ENCODE measurements around the gene GOLIM4.

GOLIM4 gene

DNA sequence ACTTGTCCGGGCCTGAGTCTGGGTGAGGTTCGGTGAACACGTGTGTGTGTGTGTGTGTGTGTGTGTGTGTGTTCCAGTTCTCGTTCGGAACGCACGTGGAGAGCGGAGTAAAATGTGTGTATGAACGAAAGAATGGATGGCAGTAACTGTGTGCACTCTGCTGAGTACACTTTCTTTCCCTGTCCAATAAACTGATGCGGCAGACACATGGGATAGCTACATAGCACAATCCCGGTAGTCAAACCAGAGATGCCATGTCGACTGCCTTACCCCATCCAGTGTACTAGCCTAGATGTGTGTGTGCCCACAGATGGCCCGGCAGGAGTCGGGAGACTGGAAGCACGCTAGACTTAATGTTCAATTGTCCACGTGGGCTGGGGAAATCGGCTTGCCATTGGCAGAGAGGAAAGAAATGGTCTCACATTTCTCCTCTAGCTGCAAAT, 507 bp upstream of the GOLIM4 start:
- peak; percentile 81 for DNase-seq (ENCODE audit: low spot score)

- peak; percentile 58 for DNase-seq (ENCODE audit: low spot score)
These were observed 680 bp downstream of the GOLIM4 start for GRCh38 chr3:168094877-168095610.

- DNase-seq (ENCODE audit: low spot score): peak; percentile 70
These were observed 1.2 kb downstream of the GOLIM4 start for GRCh38 chr3:168094580-168094876.

DNA sequence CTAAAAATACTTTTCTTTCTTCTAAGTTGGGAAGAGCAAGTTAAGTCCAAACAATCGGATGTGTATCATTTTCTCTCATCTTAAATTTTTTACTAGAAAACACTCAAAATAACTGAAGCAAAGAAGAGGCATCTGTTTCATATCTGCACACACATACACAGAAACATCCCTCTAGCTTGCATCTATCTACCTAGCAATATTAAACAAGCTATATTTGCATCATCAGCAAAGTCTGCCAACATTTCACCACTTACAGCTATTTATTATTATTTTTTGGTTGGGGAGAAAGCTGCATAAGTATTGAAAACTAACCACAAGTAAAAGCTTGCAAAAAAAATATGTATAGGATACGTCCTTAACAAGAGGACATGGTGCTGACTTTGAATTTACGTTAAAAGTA, 1.9 kb downstream of the GOLIM4 start:
- DNase-seq (ENCODE audit: low spot score): no peak

GRCh38 chr3:168093229-168093628, 2.5 kb downstream of the GOLIM4 start:
- DNase-seq (ENCODE audit: low spot score): no peak

GRCh38 chr3:168091941-168092340, 3.8 kb downstream of the GOLIM4 start:
- no peak for DNase-seq (ENCODE audit: low spot score)

DNA sequence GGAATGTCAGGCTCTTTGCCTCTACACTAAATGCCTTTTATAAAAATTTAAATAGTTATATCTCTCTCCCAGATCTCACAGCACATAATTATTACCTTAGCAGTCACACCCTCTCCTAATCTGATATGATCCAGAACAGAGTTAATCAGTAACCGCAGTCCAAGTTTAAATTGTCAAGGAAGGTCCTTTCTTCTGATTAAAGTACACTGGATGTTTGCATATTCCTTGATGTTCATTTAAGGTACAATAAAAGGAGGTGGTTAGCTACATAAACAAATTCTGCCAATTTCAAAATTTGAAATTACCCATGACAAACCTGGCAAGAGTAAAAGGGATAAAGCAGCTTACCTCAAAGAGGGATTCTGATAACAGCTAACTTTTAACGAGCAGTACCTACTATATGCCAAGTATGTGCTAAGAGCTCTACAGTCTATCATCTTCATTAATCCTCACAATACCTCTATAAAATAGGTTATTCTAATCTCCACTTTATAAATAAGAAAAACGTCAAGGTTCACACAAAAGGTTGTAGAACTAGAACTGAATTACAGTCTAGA, 4.3 kb downstream of the GOLIM4 start:
- no peak for DNase-seq (ENCODE audit: low spot score)

DNA sequence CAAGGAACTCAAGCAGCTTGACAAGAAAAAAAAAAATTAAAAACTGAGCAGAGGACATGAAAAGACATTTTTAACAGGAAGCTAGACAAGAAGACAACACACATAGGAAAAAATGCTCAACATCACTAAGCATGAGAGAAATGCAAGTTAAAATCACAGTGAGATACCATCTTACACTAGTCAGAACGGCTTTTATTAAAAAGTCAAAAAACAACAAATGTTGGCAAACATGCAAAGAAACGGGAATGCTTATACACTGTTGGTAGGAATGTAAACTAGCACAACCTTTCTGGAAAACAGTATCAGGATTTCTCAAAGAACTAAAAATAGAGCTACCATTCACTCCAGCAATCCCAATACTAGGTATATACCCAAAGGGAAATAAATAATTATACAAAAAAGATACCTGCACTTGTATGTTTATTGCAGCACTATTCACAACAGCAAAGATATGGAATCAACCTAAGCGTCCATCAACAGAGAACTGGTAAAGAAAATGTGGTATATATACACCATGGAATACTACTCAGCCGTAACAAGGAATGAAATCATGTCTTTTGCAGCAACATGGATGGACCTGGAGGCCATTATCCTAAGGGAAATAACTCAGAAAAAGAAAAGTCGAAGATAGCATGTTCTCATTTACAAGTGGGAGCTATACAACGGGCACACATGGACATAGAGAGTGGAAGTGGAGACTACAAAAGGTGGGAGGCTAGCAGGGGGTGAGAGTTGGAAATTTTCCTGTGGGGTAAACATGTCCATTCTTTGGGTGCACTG, 5.2 kb downstream of the GOLIM4 start:
- no peak for DNase-seq (ENCODE audit: low spot score)

- no peak for DNase-seq (ENCODE audit: low spot score)
These were observed 6.4 kb downstream of the GOLIM4 start for GRCh38 chr3:168089179-168089771.

GRCh38 chr3:168088106-168088720, 7.5 kb downstream of the GOLIM4 start:
- no peak for DNase-seq (ENCODE audit: low spot score)

- no peak for DNase-seq (ENCODE audit: low spot score)
These were observed 8.2 kb downstream of the GOLIM4 start for GRCh38 chr3:168087539-168087938.

GRCh38 chr3:168086541-168087260, 9.0 kb downstream of the GOLIM4 start:
- DNase-seq (ENCODE audit: low spot score): no peak

DNA sequence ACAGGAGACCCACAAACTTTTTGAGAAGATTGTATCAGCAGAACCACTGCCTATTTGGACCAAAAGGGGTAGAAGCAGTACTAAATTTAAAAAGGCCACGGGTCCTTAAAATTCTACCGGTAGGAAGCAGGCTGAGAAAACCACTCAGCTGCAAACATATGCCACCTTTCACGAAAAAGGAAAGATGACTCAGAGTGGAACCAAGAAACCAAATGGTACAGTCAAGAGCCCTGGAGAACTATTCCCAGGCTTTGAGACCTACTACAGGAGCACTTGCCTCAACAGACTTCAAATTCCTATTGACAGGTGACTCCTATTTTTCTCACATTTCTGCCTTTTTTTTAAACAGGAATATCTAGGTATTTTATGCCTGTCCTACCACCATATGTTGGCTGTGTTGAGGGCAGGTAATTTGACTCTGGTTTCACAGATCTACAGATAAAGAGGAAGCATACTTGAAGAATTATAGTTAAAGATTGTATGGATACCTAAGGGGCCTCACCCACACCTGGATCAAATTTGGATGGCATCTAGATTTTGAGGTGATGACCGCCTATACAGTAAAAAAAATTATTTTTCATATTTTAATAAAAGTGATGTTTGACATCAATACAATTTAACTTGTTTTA, 10.1 kb downstream of the GOLIM4 start:
- DNase-seq (ENCODE audit: low spot score): no peak

DNA sequence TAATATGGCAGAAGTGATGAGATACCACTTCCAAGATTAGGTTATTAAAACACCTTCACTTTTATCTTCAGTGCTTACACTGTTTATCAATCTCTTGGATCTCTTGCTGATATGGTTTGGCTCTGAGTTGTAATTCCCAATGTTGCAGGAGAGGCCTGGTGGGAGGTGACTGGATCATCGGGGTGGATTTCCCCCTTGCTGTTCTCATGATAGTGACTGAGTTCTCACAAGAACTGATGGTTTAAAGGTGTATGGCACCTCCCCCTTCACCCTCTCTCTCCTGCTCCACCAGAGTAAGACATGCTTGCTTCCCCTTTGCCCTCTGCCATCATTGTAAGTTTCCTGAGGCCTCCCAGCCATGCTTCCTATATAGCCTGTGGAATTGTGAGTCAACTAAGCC, 11.8 kb downstream of the GOLIM4 start:
- no peak for DNase-seq (ENCODE audit: low spot score)

GRCh38 chr3:168081856-168082255, 13.9 kb downstream of the GOLIM4 start:
- DNase-seq (ENCODE audit: low spot score): no peak

DNA sequence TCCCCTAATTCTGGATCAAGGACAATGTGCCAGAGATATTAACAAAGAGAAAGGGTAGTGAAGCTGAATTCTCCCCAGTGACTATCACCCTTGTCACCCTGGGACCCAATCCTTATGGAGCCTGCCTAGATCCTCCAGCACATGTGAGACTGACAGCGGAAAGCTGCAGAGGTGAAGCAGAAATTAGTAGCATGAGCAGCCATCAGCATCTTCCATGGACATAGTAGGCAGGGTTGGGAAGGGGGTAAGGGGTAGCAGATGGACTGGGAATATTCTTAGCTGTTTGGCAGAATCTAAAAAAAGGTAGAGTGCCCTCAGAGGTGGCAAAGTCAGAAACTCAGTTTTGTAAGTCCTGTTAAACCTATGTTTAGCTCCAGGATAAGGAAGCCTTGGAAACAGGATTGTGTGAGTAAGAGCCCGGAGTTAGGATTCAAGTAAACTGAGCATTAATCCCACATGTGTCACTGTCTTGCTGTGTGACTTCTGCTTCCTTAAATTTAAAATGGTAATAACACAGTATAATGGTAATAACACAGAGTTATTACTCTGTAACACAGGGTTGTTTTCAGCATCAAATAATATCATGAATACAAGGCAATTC, 14.5 kb downstream of the GOLIM4 start:
- DNase-seq (ENCODE audit: low spot score): no peak

DNA sequence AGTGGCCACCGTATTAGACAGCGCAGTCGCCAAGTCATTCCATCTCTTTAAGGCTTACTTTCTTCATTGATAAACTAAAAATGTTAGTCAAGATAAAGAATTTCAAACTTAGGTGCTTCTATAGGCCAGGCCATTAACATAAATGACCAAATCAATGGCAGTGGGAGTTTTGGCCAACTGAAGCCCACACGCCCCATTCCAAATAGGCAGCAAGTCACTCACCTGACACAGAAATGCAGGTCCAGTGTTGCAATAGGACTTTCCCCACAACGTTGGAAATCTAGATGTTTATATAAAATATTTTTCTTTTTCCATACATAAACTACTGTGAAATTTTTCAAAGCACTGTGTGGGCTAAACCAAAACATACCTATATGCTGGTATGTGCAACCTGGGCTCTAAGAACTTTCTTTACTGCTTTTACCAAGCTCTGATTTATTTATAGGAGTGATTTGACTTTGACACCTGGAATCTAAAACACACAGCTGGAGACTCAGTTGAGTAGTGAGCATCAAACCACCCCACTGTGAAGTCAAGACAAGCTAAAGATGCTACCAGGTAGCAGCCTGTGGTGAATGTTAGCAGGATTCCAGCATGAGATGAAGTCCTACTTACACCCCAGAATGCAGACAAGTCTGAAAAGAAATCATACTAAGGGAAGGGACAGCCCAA, 15.1 kb downstream of the GOLIM4 start:
- no peak for DNase-seq (ENCODE audit: low spot score)

GRCh38 chr3:168080022-168080421, 15.7 kb downstream of the GOLIM4 start:
- no peak for DNase-seq (ENCODE audit: low spot score)

DNA sequence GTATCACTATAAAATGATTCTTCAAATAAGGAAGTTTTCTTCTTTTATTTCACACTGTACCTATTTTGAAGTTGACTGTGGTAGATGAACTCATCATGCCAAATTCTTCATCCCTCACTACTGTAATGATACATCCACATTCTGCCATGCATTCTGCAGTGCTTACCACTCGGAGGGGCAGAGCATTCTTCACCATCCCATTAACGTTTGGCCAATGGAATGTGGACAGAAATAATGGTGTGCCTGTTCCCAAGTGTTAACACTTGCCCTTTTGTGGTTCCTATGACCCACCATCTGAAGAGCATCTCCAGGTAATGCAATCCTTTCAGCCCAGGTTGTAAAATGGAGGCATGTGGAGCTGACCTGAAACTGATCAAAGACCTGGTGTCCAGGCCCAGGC, 18.6 kb downstream of the GOLIM4 start:
- DNase-seq (ENCODE audit: low spot score): no peak

GRCh38 chr3:168073842-168074605, 21.7 kb downstream of the GOLIM4 start:
- no peak for DNase-seq (ENCODE audit: low spot score)
